Gastroesophageal sphincter (tissue), 3 donors: ENCODE data around the gene CAPN12.
"Not testable (repeated sequence)": the region's sequence is repeated elsewhere in the genome, so short reads cannot be mapped to it uniquely, and the experiment has no call there.

ENCODE experiments used
- CTCF ChIP-seq, 4 experiments: fragments of 200-600 bp in 2 of 4; fragments of 450-650 bp in 2 of 4; sonication (generic) in 1 of 4; IDR thresholded peaks; one replicate each; pipeline ENCODE4 v1.5.1; 2017 to 2019; ENCODE audit warnings: antibody characterized with exemption in 4 of 4, mild to moderate bottlenecking in 2 of 4, moderate library complexity in 2 of 4
- POLR2A ChIP-seq, 2 donors: fragments of 450-650 bp; IDR thresholded peaks; one replicate each; pipeline ENCODE4 v1.6.1; 2017; ENCODE audit warnings: antibody characterized with exemption in 2 of 2, mild to moderate bottlenecking in 2 of 2, moderate library complexity in 1 of 2
- POLR2AphosphoS5 ChIP-seq: sonication (generic); formaldehyde crosslinking; IDR thresholded peaks from one replicate; pipeline ENCODE4 v1.6.1; 2017; ENCODE audit warnings: antibody characterized with exemption

DNA sequence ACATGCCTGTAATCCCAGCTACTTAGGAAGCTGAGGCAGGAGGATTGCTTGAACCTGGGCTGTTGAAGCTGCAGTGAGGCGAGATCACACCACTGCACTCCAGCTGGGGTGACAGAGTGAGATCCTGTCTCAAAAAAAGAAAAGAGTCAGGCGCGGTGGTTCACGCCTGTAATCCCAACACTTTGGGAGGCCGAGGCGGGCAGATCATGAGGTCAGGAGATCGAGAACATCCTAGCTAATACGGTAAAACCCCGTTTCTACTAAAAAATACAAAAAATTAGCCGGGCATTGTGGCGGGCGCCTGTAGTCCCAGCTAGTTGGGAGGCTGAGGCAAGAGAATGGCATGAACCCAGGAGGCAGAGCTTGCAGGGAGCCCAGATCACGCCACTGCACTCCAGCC is 37.9 kb upstream of the CAPN12 start:
- TF ChIP-seq CTCF (IDR thresholded peaks at IDR 0.05); POLR2A (IDR thresholded peaks at IDR 0.05); POLR2AphosphoS5: not testable (repeated sequence)
